GM18909 (cell line): Measurements from ENCODE around the gene EPHB2.

Experiments used
- ATAC-seq: cut with Tn5 transposase; IDR thresholded peaks from one replicate; pipeline ENCODE4 v1.9.1; 2021; ENCODE audit warnings: mild to moderate bottlenecking; ENCODE audit not compliant: unreplicated experiment, poor library complexity

Gene EPHB2

GRCh38 chr1:22872981-22873664 is 162.5 kb downstream of the EPHB2 start:
- ATAC-seq = no peak

- ATAC-seq = no peak
Measured at GRCh38 chr1:22874785-22875184, 164.1 kb downstream of the EPHB2 start.

DNA sequence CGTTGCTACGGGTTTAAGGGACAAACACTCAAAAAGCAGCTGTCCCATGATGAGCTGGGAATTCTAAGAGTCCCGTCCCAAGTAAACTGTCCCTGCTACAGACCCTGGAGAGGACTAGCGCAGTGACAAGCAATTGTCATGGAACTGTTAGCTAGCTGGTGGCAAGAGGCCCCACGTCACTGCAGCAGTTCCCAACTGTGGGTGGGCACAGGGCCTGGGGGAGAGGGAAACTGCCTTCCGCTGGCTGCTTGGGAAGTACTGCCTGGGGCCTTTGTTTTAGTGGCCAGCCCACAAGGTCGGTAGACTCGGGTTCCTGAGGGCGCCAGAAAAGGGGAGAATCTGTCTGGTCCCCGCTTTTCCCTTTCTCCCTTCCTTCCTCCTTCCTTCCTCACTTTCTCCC is 164.6 kb downstream of the EPHB2 start:
- ATAC-seq = no peak

DNA sequence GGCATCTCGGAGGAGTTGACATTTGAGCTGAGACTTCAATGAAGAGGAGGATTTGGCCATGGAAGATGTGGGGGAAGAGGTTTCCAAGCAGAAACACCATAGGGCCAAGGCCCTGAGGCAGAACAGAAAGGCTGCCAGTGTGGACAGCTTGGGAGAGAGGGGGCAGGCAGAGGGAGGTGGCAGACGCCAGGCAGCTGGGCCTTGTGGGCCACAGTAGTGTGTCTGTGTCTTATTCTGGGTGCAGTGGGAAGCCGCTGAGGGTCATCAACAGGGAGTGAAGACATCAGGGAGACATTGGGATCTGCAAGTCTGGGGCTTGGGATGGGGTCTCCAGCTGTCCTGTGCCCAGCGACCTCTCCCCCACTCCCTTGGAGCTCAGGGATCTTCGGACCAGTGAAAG is 165.2 kb downstream of the EPHB2 start:
- no peak for ATAC-seq

DNA sequence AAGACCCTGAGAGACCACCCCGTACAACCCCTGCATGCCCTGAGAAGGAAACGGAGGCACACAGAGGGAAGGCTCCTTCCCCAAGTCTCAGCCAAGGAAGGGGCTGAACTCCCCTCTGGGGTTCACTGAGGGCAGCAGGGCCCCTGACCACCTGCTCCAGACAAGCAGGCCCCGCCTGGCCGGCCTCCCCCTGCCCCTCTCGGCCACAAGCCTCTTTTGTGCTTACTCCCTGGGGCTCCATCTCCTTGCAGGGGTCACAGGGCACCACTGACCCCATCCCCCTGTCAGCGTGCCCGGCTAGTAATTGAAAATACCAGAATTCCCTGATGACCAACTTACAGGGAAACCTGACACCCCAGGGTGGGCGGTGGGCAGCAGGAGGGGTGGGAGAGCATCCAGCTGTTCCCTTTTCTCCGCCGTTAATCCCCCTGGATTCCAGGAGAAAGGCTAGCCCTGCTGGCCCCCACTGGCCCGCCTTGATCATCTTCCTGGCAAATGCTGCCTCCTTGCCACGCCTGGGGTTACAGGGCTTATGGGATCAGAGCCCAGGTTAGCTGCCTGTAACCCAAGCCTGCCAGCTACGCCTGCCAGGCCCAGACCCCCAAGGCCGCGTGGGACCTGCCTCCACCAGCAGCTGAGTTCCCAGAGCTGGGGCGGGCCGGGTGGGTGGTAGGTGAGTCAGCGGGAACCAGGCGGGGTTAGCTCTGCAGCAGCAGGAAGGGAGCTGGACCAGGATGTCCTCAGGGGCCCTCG is 165.9 kb downstream of the EPHB2 start:
- no peak for ATAC-seq

DNA sequence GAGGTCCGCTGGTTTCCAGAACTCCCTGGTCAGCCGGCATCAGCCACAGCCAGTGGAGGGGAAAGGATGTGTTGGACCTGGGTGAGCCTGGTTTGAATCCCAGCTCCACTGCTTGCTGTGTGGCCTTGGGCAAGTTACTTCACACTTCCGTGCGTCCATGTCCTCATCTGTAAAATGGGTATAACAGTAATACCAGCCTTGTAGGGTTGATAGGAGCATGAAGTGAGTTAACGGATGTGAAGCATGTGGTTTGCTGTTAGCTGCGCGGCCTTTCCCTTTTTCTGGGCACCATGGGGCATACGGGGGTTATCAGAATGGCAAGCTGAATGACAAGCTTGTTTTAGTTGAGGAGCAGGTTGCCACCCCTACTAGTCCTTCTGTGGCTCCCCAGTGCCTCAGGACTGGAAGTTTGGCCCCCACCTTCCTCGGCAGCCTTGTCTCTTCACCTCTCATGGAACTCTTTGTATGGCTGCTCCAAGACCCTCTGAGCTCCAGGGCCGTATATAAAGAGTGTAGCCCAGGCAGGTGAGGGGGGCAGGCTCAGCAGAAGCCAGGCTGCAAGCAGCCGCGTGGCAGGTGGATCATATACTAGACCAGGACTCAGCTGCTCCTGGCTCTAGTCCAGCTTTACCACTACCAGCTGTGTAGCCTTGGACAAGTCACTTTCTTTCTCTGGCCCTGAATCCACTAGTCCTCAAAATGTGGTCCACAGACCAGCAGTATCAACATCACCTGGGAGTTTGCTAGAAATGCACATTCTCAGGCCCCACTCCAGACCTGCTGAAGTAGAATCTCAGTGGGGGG is 166.7 kb downstream of the EPHB2 start:
- ATAC-seq = no peak

- ATAC-seq = no peak
Measured at GRCh38 chr1:22877980-22878379, 167.3 kb downstream of the EPHB2 start.

GRCh38 chr1:22878626-22879025 is 168.0 kb downstream of the EPHB2 start:
- no peak for ATAC-seq

GRCh38 chr1:22879445-22879844 is 168.8 kb downstream of the EPHB2 start:
- ATAC-seq = no peak

- no peak for ATAC-seq
Measured at GRCh38 chr1:22880174-22880601, 169.5 kb downstream of the EPHB2 start.

DNA sequence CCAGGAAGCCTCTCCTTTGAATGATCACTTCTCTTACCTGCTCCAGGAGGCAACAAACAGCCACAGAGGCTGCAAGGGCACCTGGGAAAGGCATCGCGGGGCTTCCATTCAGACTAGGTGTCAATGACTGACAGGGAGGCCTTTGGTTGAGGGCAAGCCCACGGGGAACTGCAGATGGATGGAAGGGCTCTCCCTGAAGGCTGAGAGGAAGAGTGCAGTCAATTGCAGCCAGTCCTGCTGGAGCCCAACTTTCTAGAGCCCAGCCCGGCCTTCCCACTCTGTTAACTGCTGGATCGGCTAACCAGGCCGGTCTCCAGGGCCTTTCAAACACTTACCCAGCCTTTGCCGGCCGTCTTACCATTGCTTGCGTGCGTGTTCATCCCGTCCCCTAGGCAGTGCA is 172.8 kb downstream of the EPHB2 start:
- ATAC-seq = no peak

GRCh38 chr1:22884806-22885530 is 174.3 kb downstream of the EPHB2 start:
- ATAC-seq = no peak

DNA sequence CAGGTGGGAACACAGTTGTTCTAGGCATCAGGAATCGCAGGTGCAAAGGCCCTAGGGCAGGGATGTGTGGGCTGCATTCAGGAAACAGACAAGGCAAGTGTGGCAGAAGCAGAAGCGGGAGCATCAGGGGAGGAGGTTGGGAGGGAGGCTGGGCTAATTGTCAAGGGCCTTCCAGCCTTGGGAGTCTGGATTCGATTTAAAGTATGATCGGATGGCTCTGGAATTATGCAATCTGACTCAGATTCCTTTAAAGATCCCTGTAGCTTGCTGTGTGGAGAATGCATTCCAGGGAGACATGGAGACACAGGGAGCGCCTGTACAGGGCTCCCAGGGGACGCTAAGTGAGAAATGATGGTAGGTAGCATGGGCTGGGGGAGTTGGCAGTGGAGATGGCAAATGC is 175.6 kb downstream of the EPHB2 start:
- ATAC-seq = no peak

GRCh38 chr1:22887491-22887890 is 176.9 kb downstream of the EPHB2 start:
- no peak for ATAC-seq

GRCh38 chr1:22888320-22889075 is 177.9 kb downstream of the EPHB2 start:
- ATAC-seq = no peak

DNA sequence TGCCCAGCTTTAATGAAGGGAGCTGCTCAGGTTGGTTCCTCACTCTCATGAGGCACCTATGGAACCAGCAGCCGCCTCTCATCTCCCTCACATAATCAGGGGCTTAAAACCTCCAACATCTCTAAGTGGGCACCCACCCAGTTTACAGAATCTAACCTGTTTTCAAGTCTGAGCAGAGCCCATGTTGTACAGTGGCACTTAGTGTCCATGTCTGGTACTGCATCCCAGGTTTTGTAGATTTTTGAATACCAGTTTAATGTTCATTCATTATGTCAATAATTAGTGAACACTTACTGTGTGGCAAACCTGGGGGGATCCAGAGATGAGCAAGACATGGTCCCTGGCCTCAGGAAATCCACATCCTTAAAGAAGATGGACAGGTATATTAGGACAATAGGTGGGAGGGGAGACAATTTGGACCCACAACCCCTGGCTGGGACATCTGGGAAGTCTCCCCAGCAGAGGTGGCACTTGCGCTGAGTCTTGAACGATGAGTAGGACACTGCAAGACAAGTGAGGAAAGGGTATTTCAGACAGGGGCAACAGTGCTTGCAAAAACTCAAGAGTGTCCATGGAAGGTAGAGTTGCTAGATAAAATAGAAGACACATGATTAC is 178.7 kb downstream of the EPHB2 start:
- ATAC-seq = no peak

GRCh38 chr1:22892789-22893188 is 182.2 kb downstream of the EPHB2 start:
- no peak for ATAC-seq

DNA sequence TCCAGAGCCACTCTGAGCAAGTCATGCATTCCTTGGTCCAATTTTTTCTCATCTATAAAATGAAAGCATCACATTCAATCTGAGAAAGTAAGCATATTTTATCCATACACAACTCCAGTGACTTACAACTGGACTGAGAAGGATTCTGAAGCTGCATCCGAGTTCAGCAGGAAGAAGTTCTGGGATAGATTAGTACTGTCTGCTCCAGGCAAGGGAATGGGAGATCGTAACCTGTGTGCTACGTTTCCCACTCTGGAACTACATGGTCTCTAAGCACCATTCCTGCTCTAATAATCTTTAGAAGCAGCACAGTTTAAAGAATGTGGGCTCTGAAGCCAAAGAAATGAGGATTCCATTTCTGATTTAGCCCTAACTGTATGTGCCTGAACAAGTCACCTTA is 182.7 kb downstream of the EPHB2 start:
- ATAC-seq = no peak

DNA sequence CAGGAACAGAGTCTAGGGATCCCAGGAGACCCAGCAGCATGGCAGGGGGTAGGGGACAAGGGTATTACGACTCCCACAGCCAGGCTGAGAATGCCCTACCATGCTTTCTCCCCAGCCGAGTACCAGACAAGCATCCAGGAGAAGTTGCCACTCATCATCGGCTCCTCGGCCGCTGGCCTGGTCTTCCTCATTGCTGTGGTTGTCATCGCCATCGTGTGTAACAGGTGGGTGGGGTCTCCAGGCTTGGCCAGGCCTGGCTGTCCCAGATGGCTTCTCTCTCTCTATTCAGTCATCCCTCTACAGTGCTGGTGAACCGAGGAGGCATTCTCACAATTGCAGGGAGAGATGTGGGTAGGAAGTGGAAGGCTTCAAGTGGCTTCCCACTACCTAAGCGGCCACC is 184.7 kb downstream of the EPHB2 start:
- no peak for ATAC-seq
